A673 (cell line): Measurements from ENCODE around the gene TRDN. TPM values are rescaled to one million over a fixed set of nuclear protein-coding genes. Genes with fewer than 3 reads are reported as not detected.

ENCODE experiments used
- BruUV-seq: library from RNA; stranded (reverse); fragments of 400-500 nt; replicated peaks from 2 replicates; lab custom pipeline; 2021; lab: Mats Ljungman, UMichigan
- CTCF ChIA-PET: fragments of 300-600 bp; sonication (Branson Sonifier 250); formaldehyde crosslinking; loops from one replicate; lab custom pipeline; 2022; ENCODE audit warnings: antibody characterized with exemption; lab: Charles Lee
- POLR2A ChIA-PET: fragments of 300-600 bp; sonication (Branson Sonifier 250); formaldehyde crosslinking; loops from one replicate; lab custom pipeline; 2022; ENCODE audit warnings: antibody characterized with exemption; ENCODE audit not compliant: low non-redundant PET; lab: Charles Lee
- DNase-seq: peaks from one replicate; pipeline ENCODE4 v3.0.0-alpha.2; 2015; ENCODE audit warnings: low spot score
- H3K27ac ChIP-seq: fragments of 200-600 bp; sonication (generic); 2 replicates; pipeline ENCODE4 v1.5.1; 2016; ENCODE audit warnings: mixed run types, low read depth, mild to moderate bottlenecking, mixed read lengths, antibody characterized with exemption, low read length; ENCODE audit not compliant: poor library complexity, severe bottlenecking
- H3K27me3 ChIP-seq: fragments of 200-600 bp; sonication (generic); replicated peaks from 2 replicates; pipeline ENCODE4 v1.6.1; 2017; ENCODE audit warnings: mixed run types, low read depth, mild to moderate bottlenecking, mixed read lengths, antibody characterized with exemption, low read length; ENCODE audit not compliant: insufficient read depth, poor library complexity
- H3K36me3 ChIP-seq: fragments of 200-600 bp; sonication (generic); 2 replicates; pipeline ENCODE4 v1.6.1; 2016; ENCODE audit warnings: mixed run types, mild to moderate bottlenecking, mixed read lengths, antibody characterized with exemption, low read length; ENCODE audit not compliant: insufficient read depth, poor library complexity, severe bottlenecking
- H3K4me1 ChIP-seq: fragments of 200-600 bp; sonication (generic); 2 replicates; pipeline ENCODE4 v1.6.1; 2017; ENCODE audit warnings: mixed run types, mild to moderate bottlenecking, mixed read lengths, antibody characterized with exemption, low read length; ENCODE audit not compliant: insufficient read depth, poor library complexity, severe bottlenecking
- H3K4me3 ChIP-seq: fragments of 200-600 bp; sonication (generic); 2 replicates; pipeline ENCODE4 v1.5.1; 2016; ENCODE audit warnings: low read depth, mixed run types, mild to moderate bottlenecking, mixed read lengths, low read length; ENCODE audit not compliant: poor library complexity, severe bottlenecking
- H3K9me3 ChIP-seq: fragments of 200-600 bp; sonication (generic); 2 replicates; pipeline ENCODE4 v1.6.1; 2016; ENCODE audit warnings: mixed run types, low read depth, mild to moderate bottlenecking, mixed read lengths, antibody characterized with exemption, low read length; ENCODE audit not compliant: poor library complexity, severe bottlenecking
- CTCF ChIP-seq: fragments of 300-800, 200-600 bp; sonication (generic); conservative IDR thresholded peaks from 2 replicates; pipeline ENCODE4 v1.5.1; 2017; ENCODE audit warnings: low read depth, mild to moderate bottlenecking, antibody characterized with exemption, low read length, moderate library complexity, mixed read lengths
- EZH2 ChIP-seq: fragments of 200-600 bp; sonication (generic); IDR thresholded peaks from 2 replicates; pipeline ENCODE4 v1.6.1; 2017; ENCODE audit warnings: borderline replicate concordance, low read depth, mild to moderate bottlenecking, mixed read lengths, antibody characterized with exemption, low read length; ENCODE audit not compliant: poor library complexity, severe bottlenecking
- intact Hi-C: fragments of 100-400 bp; cut with micrococcal nuclease; formaldehyde crosslinking; loops from one replicate; pipeline ENCODE4 v1.10.0; 2022; ENCODE audit not compliant: unreplicated experiment
- total RNA-seq: library from RNA; stranded (reverse); gene quantifications from 2 replicates; pipeline ENCODE4 v1.2.3, GENCODE V29; 2021

Gene TRDN
- total RNA-seq, 1 experiment from 2014 or later: 3.8 TPM

DNA sequence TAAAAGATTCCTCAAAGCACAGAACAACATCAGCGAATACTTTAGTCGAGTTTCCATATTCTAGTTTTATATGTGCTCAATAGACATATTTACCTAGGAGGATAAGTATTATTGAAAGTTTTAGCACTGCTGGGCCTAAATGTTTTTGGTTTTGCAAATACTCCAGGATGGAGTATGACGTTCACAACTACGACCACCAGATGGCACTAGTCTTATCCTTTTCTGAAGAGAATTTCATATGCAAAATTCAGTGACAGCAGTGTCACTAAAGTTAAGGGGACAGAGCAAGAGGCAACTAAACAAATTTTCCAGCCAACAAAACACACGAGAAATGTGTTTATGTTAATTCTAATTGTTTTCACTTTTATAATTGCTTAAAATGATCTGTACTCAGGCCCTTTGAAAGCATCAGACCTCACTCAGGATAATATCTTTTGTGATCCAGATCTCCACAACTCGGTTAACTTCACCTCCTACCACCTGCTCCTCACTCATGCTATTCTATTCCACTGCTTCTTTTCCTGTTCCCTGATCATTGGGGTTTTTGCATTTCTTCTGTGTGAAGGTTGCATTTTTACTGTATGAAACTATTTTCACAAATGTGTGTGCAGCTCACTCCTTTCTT, 220.8 kb downstream of the TRDN start:
- ChIA-PET POLR2A (interaction anchor here (0.6 kb wide), 1 partner anchor 621 kb away, joined by 7 read pairs; no protein-coding TSS in a partner anchor), CTCF (interaction anchor here (1.0 kb wide), 1 partner anchor 386 kb away, joined by 3 read pairs; no protein-coding TSS in a partner anchor)
- no peaks in the 10 kb centered on the region for H3K27me3 ChIP-seq
- no peaks in the 10 kb centered on the region for H3K9me3 ChIP-seq
- H3K36me3 ChIP-seq: no peaks in the 10 kb centered on the region
- TF ChIP-seq CTCF: peak; percentile 80
- no peak for TF ChIP-seq EZH2
- H3K27ac ChIP-seq: peak overlapping the region; percentile 39
- DNase-seq: peak; percentile 82
- peaks cover 3% of the 10 kb centered on the region for H3K4me1 ChIP-seq
- intact Hi-C loops: loop anchor here (5.0 to 10.0 kb wide), 3 partner anchors 76 to 549 kb away; partner anchors contain the start of gene NKAIN2
- BruUV-seq: no TSS peak
- H3K4me3 ChIP-seq: no peak overlapping the region

DNA sequence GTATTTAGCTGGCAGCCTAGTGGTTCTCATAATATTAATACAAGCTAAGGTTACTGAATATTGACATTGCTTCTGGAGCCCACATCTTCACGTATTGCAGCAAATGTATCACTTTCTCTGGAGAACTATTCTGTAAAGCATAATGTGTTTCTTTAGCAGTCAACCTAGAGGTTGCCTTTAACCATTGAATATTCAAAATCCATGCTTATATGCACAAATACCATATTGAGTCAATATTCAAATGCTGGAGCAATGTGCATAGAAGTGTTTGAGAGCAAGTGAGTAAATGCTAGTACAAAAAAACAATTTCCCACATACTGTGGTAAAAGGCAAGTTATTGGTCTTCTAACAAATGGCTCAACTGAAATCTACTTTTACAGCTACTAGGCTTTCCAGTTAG, 231.8 kb downstream of the TRDN start:
- no peak for DNase-seq
- H3K27me3 ChIP-seq: no peaks in the 10 kb centered on the region
- no peak for TF ChIP-seq CTCF
- no peak for TF ChIP-seq EZH2
- intact Hi-C loops: no loop called here
- no peak overlapping the region for H3K4me3 ChIP-seq
- no peaks in the 10 kb centered on the region for H3K36me3 ChIP-seq
- BruUV-seq: no TSS peak
- POLR2A ChIA-PET: no interaction called here
- H3K27ac ChIP-seq: no peak overlapping the region
- peaks cover 2% of the 10 kb centered on the region for H3K4me1 ChIP-seq
- H3K9me3 ChIP-seq: no peaks in the 10 kb centered on the region
- CTCF ChIA-PET: no interaction called here

- Histone ChIP-seq H3K4me1 (peaks cover 2% of the 10 kb centered on the region), H3K9me3 (no peaks in the 10 kb centered on the region), H3K27me3 (no peaks in the 10 kb centered on the region), H3K36me3 (no peaks in the 10 kb centered on the region), H3K4me3 (no peak overlapping the region), H3K27ac (no peak overlapping the region)
- TF ChIP-seq CTCF (no peak), EZH2 (no peak)
- intact Hi-C loops: no loop called here
- BruUV-seq: no TSS peak
- ChIA-PET CTCF (no interaction called here), POLR2A (no interaction called here)
- DNase-seq: no peak
These were observed 234.7 kb downstream of the TRDN start for GRCh38 chr6:123402052-123402451.
